ENCODE measurements around the gene ZNF384.

Gene ZNF384

GRCh38 chr12:6652391-6652790 is 36.8 kb downstream of the ZNF384 start:
- DNase-seq, result no peak

GRCh38 chr12:6650832-6651231 is 38.3 kb downstream of the ZNF384 start:
- DNase-seq, result no peak

- peak; percentile 42 for DNase-seq
These were observed 42.0 kb downstream of the ZNF384 start, which contains the start of gene ACRBP for GRCh38 chr12:6647083-6647604. Gene ACRBP (minus strand): TSS chr12:6647432. CDS start chr12:6647366, 66 bp downstream.

- DNase-seq, result no peak
These were observed 42.7 kb downstream of the ZNF384 start for GRCh38 chr12:6646276-6647082.

- no peak for DNase-seq
These were observed 44.3 kb downstream of the ZNF384 start for GRCh38 chr12:6644903-6645302.

- no peak for DNase-seq
These were observed 44.9 kb downstream of the ZNF384 start for GRCh38 chr12:6644257-6644596.

- DNase-seq, result no peak
These were observed 45.5 kb downstream of the ZNF384 start for GRCh38 chr12:6643569-6644256.

- no peak for DNase-seq
These were observed 48.0 kb downstream of the ZNF384 start for GRCh38 chr12:6641131-6641530.

GRCh38 chr12:6640497-6640896 is 48.7 kb downstream of the ZNF384 start:
- DNase-seq, result no peak

GRCh38 chr12:6639151-6639801 is 49.9 kb downstream of the ZNF384 start:
- no peak for DNase-seq

GRCh38 chr12:6638305-6638704 is 50.9 kb downstream of the ZNF384 start:
- DNase-seq, result no peak

GRCh38 chr12:6635856-6636531 is 53.2 kb downstream of the ZNF384 start, which contains the start of gene LPAR5:
Gene LPAR5 (minus strand): TSS chr12:6635959. CDS start chr12:6621248, 14,711 bp downstream.
- no peak for DNase-seq

- DNase-seq, result peak; percentile 54
These were observed 53.8 kb downstream of the ZNF384 start for GRCh38 chr12:6635375-6635855.

- peak; percentile 56 for DNase-seq
These were observed 56.9 kb downstream of the ZNF384 start for GRCh38 chr12:6632026-6632983.

GRCh38 chr12:6631549-6631961 is 57.6 kb downstream of the ZNF384 start:
- no peak for DNase-seq

- DNase-seq, result no peak
These were observed 58.4 kb downstream of the ZNF384 start for GRCh38 chr12:6630736-6631135.

GRCh38 chr12:6627616-6628015 is 61.6 kb downstream of the ZNF384 start:
- DNase-seq, result no peak

GRCh38 chr12:6626654-6627283 is 62.4 kb downstream of the ZNF384 start:
- DNase-seq, result no peak

- no peak for DNase-seq
These were observed 68.3 kb downstream of the ZNF384 start for GRCh38 chr12:6620885-6621274.

- DNase-seq, result peak; percentile 67
These were observed 68.9 kb downstream of the ZNF384 start for GRCh38 chr12:6620137-6620884.

Measured in activated T-cell treated with anti-CD3 and anti-CD28 coated beads, Interleukin-2, amount 50 U/mL, for 1 hour (primary cell).